ENCODE data around the gene KCNQ1. TPM values are rescaled to one million over a fixed set of nuclear protein-coding genes. Genes with fewer than 3 reads are reported as not detected.

KCNQ1 gene
- total and polyA plus RNA-seq, 9 of the 15 experiments (the other 6 are each of a cell fraction or from before 2014, with no cell fraction given): 0.44 TPM; not detected in 8

DNA sequence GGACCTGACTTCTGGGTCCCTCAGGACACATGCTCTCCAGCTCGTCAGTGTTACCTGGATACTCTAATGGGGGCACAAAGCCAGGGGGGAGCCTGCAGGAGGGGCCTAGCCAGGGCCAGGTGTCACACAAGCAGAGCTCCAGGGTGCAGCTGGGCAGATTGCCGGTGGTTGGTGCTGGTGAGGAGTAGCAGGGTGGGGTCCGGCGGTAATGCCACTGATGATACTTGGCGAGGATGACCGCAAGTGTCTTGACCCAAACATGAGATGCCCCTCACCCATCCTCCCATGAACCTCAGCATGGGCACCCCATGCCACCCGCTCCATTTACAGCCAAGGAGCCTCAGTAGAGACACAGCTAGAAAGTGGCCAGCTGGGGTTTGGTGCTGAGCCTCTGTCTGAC, 270.1 kb downstream of the KCNQ1 start (continued):
- TF ChIP-seq, protein P1, sequence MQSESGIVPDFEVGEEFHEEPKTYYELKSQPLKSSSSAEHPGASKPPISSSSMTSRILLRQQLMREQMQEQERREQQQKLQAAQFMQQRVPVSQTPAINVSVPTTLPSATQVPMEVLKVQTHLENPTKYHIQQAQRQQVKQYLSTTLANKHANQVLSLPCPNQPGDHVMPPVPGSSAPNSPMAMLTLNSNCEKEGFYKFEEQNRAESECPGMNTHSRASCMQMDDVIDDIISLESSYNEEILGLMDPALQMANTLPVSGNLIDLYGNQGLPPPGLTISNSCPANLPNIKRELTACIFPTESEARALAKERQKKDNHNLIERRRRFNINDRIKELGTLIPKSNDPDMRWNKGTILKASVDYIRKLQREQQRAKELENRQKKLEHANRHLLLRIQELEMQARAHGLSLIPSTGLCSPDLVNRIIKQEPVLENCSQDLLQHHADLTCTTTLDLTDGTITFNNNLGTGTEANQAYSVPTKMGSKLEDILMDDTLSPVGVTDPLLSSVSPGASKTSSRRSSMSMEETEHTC (IDR thresholded peaks at IDR 0.05): no peak
- TF ChIP-seq, protein P2, sequence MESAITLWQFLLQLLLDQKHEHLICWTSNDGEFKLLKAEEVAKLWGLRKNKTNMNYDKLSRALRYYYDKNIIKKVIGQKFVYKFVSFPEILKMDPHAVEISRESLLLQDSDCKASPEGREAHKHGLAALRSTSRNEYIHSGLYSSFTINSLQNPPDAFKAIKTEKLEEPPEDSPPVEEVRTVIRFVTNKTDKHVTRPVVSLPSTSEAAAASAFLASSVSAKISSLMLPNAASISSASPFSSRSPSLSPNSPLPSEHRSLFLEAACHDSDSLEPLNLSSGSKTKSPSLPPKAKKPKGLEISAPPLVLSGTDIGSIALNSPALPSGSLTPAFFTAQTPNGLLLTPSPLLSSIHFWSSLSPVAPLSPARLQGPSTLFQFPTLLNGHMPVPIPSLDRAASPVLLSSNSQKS (CRISPR knock-in tag; IDR thresholded peaks at IDR 0.05): no peak
- TF ChIP-seq STAT5A (IDR thresholded peaks at IDR 0.05; ENCODE audit: borderline replicate concordance, low read length): no peak

DNA sequence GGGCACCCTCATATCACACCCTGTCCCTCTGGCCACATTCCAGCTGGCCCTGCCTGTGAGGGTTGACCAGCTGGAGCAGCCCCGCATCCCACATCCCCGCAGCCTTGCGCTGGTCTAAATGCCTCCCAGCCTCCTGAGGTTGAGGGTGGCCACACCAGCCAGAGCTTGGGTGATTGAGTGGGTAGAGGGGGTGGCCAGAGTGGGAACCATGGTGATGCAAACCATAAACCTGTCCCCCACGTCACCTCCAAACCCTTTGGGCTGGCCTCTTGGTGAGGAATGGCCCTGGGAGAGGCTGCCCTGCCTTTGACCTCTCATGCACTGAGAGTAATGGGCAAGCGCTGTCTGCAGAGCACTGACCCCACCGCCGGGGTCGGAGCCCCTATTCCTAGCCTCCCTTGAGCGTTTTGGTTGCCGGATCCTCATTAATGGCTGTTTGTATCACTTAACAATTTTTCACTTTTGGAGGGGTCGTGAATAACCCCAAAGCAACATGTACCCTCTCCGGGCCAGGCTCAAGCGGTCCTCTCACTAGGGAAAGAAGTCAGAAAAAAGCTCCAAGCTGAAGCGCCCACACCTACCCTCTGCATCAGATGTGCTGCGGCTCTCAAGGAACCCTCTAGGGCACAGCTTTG, 271.0 kb downstream of the KCNQ1 start:
- ChIA-PET POLR2A (interaction anchor here (0.5 to 1.1 kb wide), 2 partner anchors 10 to 14 kb away, joined by 3 to 4 read pairs; no protein-coding TSS in a partner anchor), CTCF (ENCODE audit: low intra/inter-chr PET ratio) (no interaction called here)
- Histone ChIP-seq H3K27me3 (ENCODE audit: control insufficient read depth in 2 of 2, insufficient read depth in 2 of 2, low read length in 2 of 2) (peaks cover 2 to 56% of the 10 kb centered on the region in 2 experiments; a peak in 3 of 5 replicates), H3K9me1 (ENCODE audit: control insufficient read depth, insufficient read depth, low read length) (no peaks in the 10 kb centered on the region), H4K20me1 (replicated peaks; ENCODE audit: control insufficient read depth, insufficient read depth, low read length) (peaks cover 2% of the 10 kb centered on the region; the same call in 1 of the 2 replicates), H3K4me3 (no peak overlapping the region), H3K79me2 (ENCODE audit: control insufficient read depth, insufficient read depth, low read length) (no peaks in the 10 kb centered on the region), H3K9ac (ENCODE audit: insufficient read depth in 1 of 2, low read depth in 2 of 2, low read length in 2 of 2) (no peak overlapping the region; a peak in 1 of 4 replicates), H2AFZ (ENCODE audit: low read depth, low read length) (no peak overlapping the region), H3K27ac (ENCODE audit: extremely low read depth, low read depth, low read length) (no peak overlapping the region), H3K9me3 (replicated peaks; ENCODE audit: control insufficient read depth, insufficient read depth, low read depth, low read length) (no peaks in the 10 kb centered on the region), H3K4me2 (ENCODE audit: insufficient read depth, low read length) (no peak overlapping the region), H3K36me3 (ENCODE audit: control insufficient read depth, insufficient read depth, low read length) (no peaks in the 10 kb centered on the region), H3K4me1 (replicated peaks in 1 of 2; ENCODE audit: control insufficient read depth in 2 of 2, insufficient read depth in 2 of 2, low read length in 2 of 2) (peaks cover 0 to 6% of the 10 kb centered on the region in 2 experiments; a peak in 2 of 5 replicates)
- BruUV-seq (replicated peaks): no TSS peak
- intact Hi-C loops (cut with micrococcal nuclease): no loop called here
- FAIRE-seq (no peak), ATAC-seq (no peak), DNase-seq (ENCODE audit: extremely low read depth in 1 of 4, low spot score in 3 of 4) (no peak)
- in situ Hi-C loops (cut with MboI): no loop called here
- WGBS (ENCODE audit: insufficient coverage, low coverage, missing lambda C conversion rate): 19% methylated on average over 12 of the region's 15 CpGs
- no peak for TF ChIP-seq PHF21A (IDR thresholded peaks at IDR 0.05; ENCODE audit: borderline replicate concordance, low read depth)
- no peak for TF ChIP-seq BRD9 (IDR thresholded peaks at IDR 0.05; ENCODE audit: low read depth, partially characterized antibody)
- TF ChIP-seq, protein P3, sequence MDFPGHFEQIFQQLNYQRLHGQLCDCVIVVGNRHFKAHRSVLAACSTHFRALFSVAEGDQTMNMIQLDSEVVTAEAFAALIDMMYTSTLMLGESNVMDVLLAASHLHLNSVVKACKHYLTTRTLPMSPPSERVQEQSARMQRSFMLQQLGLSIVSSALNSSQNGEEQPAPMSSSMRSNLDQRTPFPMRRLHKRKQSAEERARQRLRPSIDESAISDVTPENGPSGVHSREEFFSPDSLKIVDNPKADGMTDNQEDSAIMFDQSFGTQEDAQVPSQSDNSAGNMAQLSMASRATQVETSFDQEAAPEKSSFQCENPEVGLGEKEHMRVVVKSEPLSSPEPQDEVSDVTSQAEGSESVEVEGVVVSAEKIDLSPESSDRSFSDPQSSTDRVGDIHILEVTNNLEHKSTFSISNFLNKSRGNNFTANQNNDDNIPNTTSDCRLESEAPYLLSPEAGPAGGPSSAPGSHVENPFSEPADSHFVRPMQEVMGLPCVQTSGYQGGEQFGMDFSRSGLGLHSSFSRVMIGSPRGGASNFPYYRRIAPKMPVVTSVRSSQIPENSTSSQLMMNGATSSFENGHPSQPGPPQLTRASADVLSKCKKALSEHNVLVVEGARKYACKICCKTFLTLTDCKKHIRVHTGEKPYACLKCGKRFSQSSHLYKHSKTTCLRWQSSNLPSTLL (IDR thresholded peaks at IDR 0.05): no peak
- TF ChIP-seq C11orf30 (IDR thresholded peaks at IDR 0.05; ENCODE audit: low read depth): no peak
- TF ChIP-seq TFAM (CRISPR knock-in tag; conservative IDR thresholded peaks at IDR 0.05): no peak
- TF ChIP-seq ZNF830 (CRISPR knock-in tag; IDR thresholded peaks at IDR 0.05): no peak
- no peak for TF ChIP-seq RBM17 (IDR thresholded peaks at IDR 0.05; ENCODE audit: borderline replicate concordance, low read depth, low read length)
- no peak for TF ChIP-seq ZNF584 (CRISPR knock-in tag; IDR thresholded peaks at IDR 0.05; ENCODE audit: low read depth)
- no peak for TF ChIP-seq CBFB (CRISPR knock-in tag; IDR thresholded peaks at IDR 0.05)
- TF ChIP-seq ZNF644 (tag; IDR thresholded peaks at IDR 0.05; ENCODE audit: low read depth): no peak
- TF ChIP-seq, protein P4, sequence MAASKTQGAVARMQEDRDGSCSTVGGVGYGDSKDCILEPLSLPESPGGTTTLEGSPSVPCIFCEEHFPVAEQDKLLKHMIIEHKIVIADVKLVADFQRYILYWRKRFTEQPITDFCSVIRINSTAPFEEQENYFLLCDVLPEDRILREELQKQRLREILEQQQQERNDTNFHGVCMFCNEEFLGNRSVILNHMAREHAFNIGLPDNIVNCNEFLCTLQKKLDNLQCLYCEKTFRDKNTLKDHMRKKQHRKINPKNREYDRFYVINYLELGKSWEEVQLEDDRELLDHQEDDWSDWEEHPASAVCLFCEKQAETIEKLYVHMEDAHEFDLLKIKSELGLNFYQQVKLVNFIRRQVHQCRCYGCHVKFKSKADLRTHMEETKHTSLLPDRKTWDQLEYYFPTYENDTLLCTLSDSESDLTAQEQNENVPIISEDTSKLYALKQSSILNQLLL (CRISPR knock-in tag; IDR thresholded peaks at IDR 0.05; ENCODE audit: borderline replicate concordance): no peak
